Uterus (tissue), 4 donors: Measurements from ENCODE around the gene ADGRL3. TPM values are rescaled to one million over a fixed set of nuclear protein-coding genes. Genes with fewer than 3 reads are reported as not detected.
"Not testable (repeated sequence)": the region's sequence is repeated elsewhere in the genome, so short reads cannot be mapped to it uniquely, and the experiment has no call there.

ENCODE experiments used
- DNase-seq, 2 donors: peaks; one replicate each; pipeline ENCODE4 v3.0.0-alpha.2; 2019 to 2020
- H3K27ac ChIP-seq, 2 donors: fragments of 200-600 bp; sonication (generic); 1 replicate in 1 of 2; 2 replicates in 1 of 2; pipeline ENCODE4 v1.5.1; 2016 to 2018
- H3K27me3 ChIP-seq, 2 donors: fragments of 200-600 bp; sonication (generic); one replicate each; pipeline ENCODE4 v1.5.1; 2018 to 2019; ENCODE audit warnings: control low read depth in 1 of 2
- H3K36me3 ChIP-seq, 2 donors: fragments of 200-600 bp; sonication (generic); one replicate each; pipeline ENCODE4 v1.5.1; 2019; ENCODE audit warnings: control low read depth in 1 of 2
- H3K4me1 ChIP-seq, 2 donors: fragments of 200-600 bp; sonication (generic); one replicate each; pipeline ENCODE4 v1.5.1; 2018 to 2019; ENCODE audit warnings: control low read depth in 1 of 2
- H3K4me3 ChIP-seq, 2 donors: fragments of 200-600 bp; sonication (generic); 1 replicate in 1 of 2; 2 replicates in 1 of 2; pipeline ENCODE4 v1.5.1; 2018 to 2019; ENCODE audit warnings: mild to moderate bottlenecking in 1 of 2
- H3K9me3 ChIP-seq, 2 donors: fragments of 200-600 bp; sonication (generic); one replicate each; pipeline ENCODE4 v1.5.1; 2019; ENCODE audit warnings: control low read depth in 1 of 2
- CTCF ChIP-seq, 4 experiments: fragments of 200-600 bp in 2 of 4; fragments of 450-650 bp in 2 of 4; sonication (generic) in 2 of 4; IDR thresholded peaks; one replicate each; pipeline ENCODE4 v1.5.1; 2016 to 2019; ENCODE audit warnings: antibody characterized with exemption in 4 of 4, mild to moderate bottlenecking in 2 of 4, moderate library complexity in 1 of 4
- POLR2A ChIP-seq, 2 donors: fragments of 450-650 bp; IDR thresholded peaks; one replicate each; pipeline ENCODE4 v1.6.1; 2016; ENCODE audit warnings: antibody characterized with exemption in 2 of 2, mild to moderate bottlenecking in 1 of 2, moderate library complexity in 1 of 2
- intact Hi-C: fragments of 100-400 bp; cut with DNase I; formaldehyde crosslinking; loops from one replicate; pipeline ENCODE4 v1.15.1; 2023; ENCODE audit warnings: low total_unique reads
- total RNA-seq, 4 donors: library from RNA; depleted of rRNA in 3 of 4; stranded (reverse); fragments of >200 nt in 3 of 4; gene quantifications; one replicate each; pipeline versions ENCODE4 v1.1.0 to v1.2.4, GENCODE V29; 2014 to 2023
- donor health status: DM: yes; HTN: yes; CAD: no.

The ADGRL3 gene
- total RNA-seq, 4 donors from 2014 or later, result 31.5 to 411 (median 74.3) TPM

DNA sequence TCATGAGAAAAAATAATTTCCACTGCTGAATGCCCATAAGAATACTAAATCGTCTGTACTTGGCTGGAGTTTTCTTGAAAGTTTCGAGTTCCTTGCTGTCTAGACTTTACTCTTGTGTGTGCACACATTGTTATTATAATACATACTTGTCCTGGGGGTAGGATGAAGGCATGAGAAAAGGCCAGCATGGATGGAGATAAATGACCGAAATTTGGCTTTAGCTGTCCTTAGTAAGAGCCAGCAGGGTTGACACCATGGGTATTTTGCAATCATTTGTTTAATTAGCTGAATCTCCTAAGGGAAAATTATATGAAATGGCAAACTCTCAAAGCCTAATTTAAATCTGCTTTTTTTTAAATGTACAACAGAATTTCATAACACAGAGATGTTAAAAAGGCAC lies 641.6 kb downstream of the ADGRL3 start:
- Histone ChIP-seq H3K9me3 (no peaks in the 10 kb centered on the region), H3K4me1 (no peaks in the 10 kb centered on the region), H3K36me3 (no peaks in the 10 kb centered on the region), H3K27ac (no peak overlapping the region), H3K27me3 (no peaks in the 10 kb centered on the region), H3K4me3 (no peak overlapping the region)
- intact Hi-C loops, result no loop called here
- no peak for DNase-seq
- TF ChIP-seq POLR2A (IDR thresholded peaks at IDR 0.05), result no peak
- TF ChIP-seq CTCF (IDR thresholded peaks at IDR 0.05), result no peak

- Histone ChIP-seq H3K4me3 (no peak overlapping the region), H3K27ac (no peak overlapping the region), H3K9me3 (no peaks in the 10 kb centered on the region), H3K27me3 (no peaks in the 10 kb centered on the region), H3K4me1 (no peaks in the 10 kb centered on the region), H3K36me3 (no peaks in the 10 kb centered on the region)
- DNase-seq, result no peak
- intact Hi-C loops, result no loop called here
- TF ChIP-seq CTCF (IDR thresholded peaks at IDR 0.05) (no peak), POLR2A (IDR thresholded peaks at IDR 0.05) (no peak)
These were observed 651.0 kb downstream of the ADGRL3 start for GRCh38 chr4:61851126-61851525.

GRCh38 chr4:61852105-61852504 lies 652.0 kb downstream of the ADGRL3 start:
- H3K4me3 ChIP-seq, H3K27ac ChIP-seq, H3K4me1 ChIP-seq, intact Hi-C loops, H3K36me3 ChIP-seq, H3K27me3 ChIP-seq, DNase-seq, H3K9me3 ChIP-seq: not testable (repeated sequence)

GRCh38 chr4:61853041-61853440 lies 652.9 kb downstream of the ADGRL3 start:
- H3K9me3 ChIP-seq, result no peaks in the 10 kb centered on the region
- no peak overlapping the region for H3K4me3 ChIP-seq
- intact Hi-C loops, result no loop called here
- no peak for DNase-seq
- no peaks in the 10 kb centered on the region for H3K36me3 ChIP-seq
- H3K4me1 ChIP-seq, result no peaks in the 10 kb centered on the region
- H3K27ac ChIP-seq, result no peak overlapping the region
- TF ChIP-seq CTCF (IDR thresholded peaks at IDR 0.05) (no peak), POLR2A (IDR thresholded peaks at IDR 0.05) (no peak)
- no peaks in the 10 kb centered on the region for H3K27me3 ChIP-seq

GRCh38 chr4:61860376-61860775 lies 660.2 kb downstream of the ADGRL3 start:
- intact Hi-C loops, result no loop called here
- H3K9me3 ChIP-seq, result no peaks in the 10 kb centered on the region
- DNase-seq, result no peak

More at GRCh38 chr4:61860376-61860775, 660.2 kb downstream of the ADGRL3 start:
- no peaks in the 10 kb centered on the region for H3K27me3 ChIP-seq
- H3K4me3 ChIP-seq, result no peak overlapping the region
- no peaks in the 10 kb centered on the region for H3K36me3 ChIP-seq
- no peaks in the 10 kb centered on the region for H3K4me1 ChIP-seq
- no peak overlapping the region for H3K27ac ChIP-seq
- TF ChIP-seq CTCF (IDR thresholded peaks at IDR 0.05) (no peak), POLR2A (IDR thresholded peaks at IDR 0.05) (no peak)
